IMR-90 (cell line): ENCODE results near the gene CTRL. TPM values are rescaled to one million over a fixed set of nuclear protein-coding genes. Genes with fewer than 3 reads are reported as not detected.
A peak's percentile ranks its signal among the peaks of the same experiment; 100 is the strongest.

ENCODE experiments used
- ATAC-seq: fragments of 200-7000 bp; cut with Tn5 transposase; 2 replicates; pipeline ENCODE4 v1.9.1; 2020; ENCODE audit warnings: low read depth, mild to moderate bottlenecking, moderate library complexity
- BruUV-seq: library from RNA; stranded (reverse); fragments of 400-500 nt; replicated peaks from 2 replicates; lab custom pipeline; 2021; lab: Mats Ljungman, UMichigan
- CTCF ChIA-PET: fragments of 300-600 bp; formaldehyde crosslinking; extraction: SDS; loops from one replicate; lab custom pipeline; 2021; ENCODE audit warnings: antibody characterized with exemption; lab: Yijun Ruan, JAX
- POLR2A ChIA-PET: fragments of 300-600 bp; sonication (Branson Sonifier 250); formaldehyde crosslinking; loops from one replicate; lab custom pipeline; 2022; ENCODE audit warnings: antibody characterized with exemption; ENCODE audit not compliant: unreplicated experiment; lab: Charles Lee
- DNase-seq: peaks from one replicate; pipeline ENCODE4 v3.0.0; 2013
- H2AFZ ChIP-seq: replicated peaks from 2 replicates; pipeline ENCODE3; 2013; ENCODE audit warnings: low read length, mild to moderate bottlenecking; ENCODE audit not compliant: poor library complexity
- H2AK5ac ChIP-seq: 2 replicates; pipeline ENCODE4 v1.6.1; 2013; ENCODE audit warnings: low read depth, low read length, inconsistent platforms
- H2AK9ac ChIP-seq: replicated peaks from 2 replicates; pipeline ENCODE3; 2013; ENCODE audit warnings: mild to moderate bottlenecking, low read depth, low read length, moderate library complexity; ENCODE audit not compliant: poor library complexity
- H2BK120ac ChIP-seq: 2 replicates; pipeline ENCODE4 v1.6.1; 2013; ENCODE audit warnings: low read depth, low read length, inconsistent platforms
- H2BK15ac ChIP-seq: 3 replicates; pipeline ENCODE4 v1.6.1; 2013; ENCODE audit warnings: low read depth, low read length, inconsistent platforms
- H2BK20ac ChIP-seq: 2 replicates; pipeline ENCODE4 v1.6.1; 2013; ENCODE audit warnings: low read depth, mild to moderate bottlenecking, inconsistent platforms, low read length, moderate library complexity
- H2BK5ac ChIP-seq: 2 replicates; pipeline ENCODE4 v1.6.1; 2013; ENCODE audit warnings: mild to moderate bottlenecking, low read depth, low read length, inconsistent platforms; ENCODE audit not compliant: poor library complexity, severe bottlenecking
- H3K14ac ChIP-seq: replicated peaks from 2 replicates; pipeline ENCODE4 v1.6.1; 2013; ENCODE audit warnings: low read depth, low read length, inconsistent platforms
- H3K18ac ChIP-seq: 2 replicates; pipeline ENCODE4 v1.6.1; 2013; ENCODE audit warnings: low read depth, low read length, control low read depth
- H3K23ac ChIP-seq: 2 replicates; pipeline ENCODE4 v1.6.1; 2013; ENCODE audit warnings: low read depth, low read length, inconsistent platforms
- H3K27ac ChIP-seq: 2 replicates; pipeline ENCODE4 v1.5.1; 2013; ENCODE audit warnings: mild to moderate bottlenecking, control low read depth, low read length; ENCODE audit not compliant: insufficient read depth
- H3K27me3 ChIP-seq: 2 replicates; pipeline ENCODE4 v1.6.1; 2013; ENCODE audit warnings: low read length; ENCODE audit not compliant: control insufficient read depth, insufficient read depth
- H3K36me3 ChIP-seq: 2 replicates; pipeline ENCODE4 v1.6.1; 2013; ENCODE audit warnings: low read length, mixed read lengths; ENCODE audit not compliant: control insufficient read depth, insufficient read depth
- H3K4ac ChIP-seq: 2 replicates; pipeline ENCODE4 v1.6.1; 2013; ENCODE audit warnings: low read depth, low read length, inconsistent platforms
- H3K4me1 ChIP-seq: 2 replicates; pipeline ENCODE4 v1.6.1; 2013; ENCODE audit warnings: low read length, mixed read lengths; ENCODE audit not compliant: control insufficient read depth, insufficient read depth
- H3K4me2 ChIP-seq: 2 replicates; pipeline ENCODE4 v1.6.1; 2013; ENCODE audit warnings: low read depth, mild to moderate bottlenecking, control low read depth, low read length, moderate library complexity
- H3K4me3 ChIP-seq: 2 replicates; pipeline ENCODE4 v1.5.1; 2013; ENCODE audit warnings: low read depth, mild to moderate bottlenecking, control low read depth, low read length, moderate library complexity; ENCODE audit not compliant: insufficient read depth
- H3K56ac ChIP-seq: 2 replicates; pipeline ENCODE4 v1.6.1; 2013; ENCODE audit warnings: low read length, inconsistent platforms; ENCODE audit not compliant: insufficient read depth; ENCODE audit errors: extremely low read depth
- H3K79me1 ChIP-seq, 2 experiments: 2 replicates each; pipeline ENCODE4 v1.6.1; 2013; ENCODE audit warnings: low read length in 2 of 2, inconsistent platforms in 1 of 2, low read depth in 1 of 2
- H3K9ac ChIP-seq: 2 replicates; pipeline ENCODE4 v1.6.1; 2013; ENCODE audit warnings: low read depth, low read length, control low read depth
- H3K9me1 ChIP-seq: 2 replicates; pipeline ENCODE4 v1.6.1; 2013; ENCODE audit warnings: low read length, inconsistent platforms; ENCODE audit not compliant: insufficient read depth
- H3K9me3 ChIP-seq: 2 replicates; pipeline ENCODE4 v1.6.1; 2013; ENCODE audit warnings: low read length; ENCODE audit not compliant: control insufficient read depth, insufficient read depth
- H4K20me1 ChIP-seq: 2 replicates; pipeline ENCODE4 v1.6.1; 2013; ENCODE audit warnings: low read length, inconsistent platforms; ENCODE audit not compliant: insufficient read depth
- H4K5ac ChIP-seq: 2 replicates; pipeline ENCODE4 v1.6.1; 2013; ENCODE audit warnings: mild to moderate bottlenecking, low read depth, low read length, control low read depth
- H4K8ac ChIP-seq, 2 experiments: 2 replicates each; pipeline ENCODE4 v1.6.1; 2013; ENCODE audit warnings: low read depth in 2 of 2, low read length in 2 of 2, control low read depth in 1 of 2, inconsistent platforms in 1 of 2
- H4K91ac ChIP-seq: 2 replicates; pipeline ENCODE4 v1.6.1; 2013; ENCODE audit warnings: low read depth, low read length, inconsistent platforms; ENCODE audit not compliant: insufficient read depth
- MXI1 ChIP-seq: IDR thresholded peaks from 2 replicates; pipeline ENCODE4 v1.6.1; 2012; ENCODE audit warnings: low read depth, mild to moderate bottlenecking, low read length, moderate library complexity, borderline replicate concordance
- POLR2A ChIP-seq: IDR thresholded peaks from 2 replicates; pipeline ENCODE4 v1.6.1; 2012; ENCODE audit warnings: mild to moderate bottlenecking, low read depth, low read length
- RFX5 ChIP-seq: IDR thresholded peaks from 2 replicates; pipeline ENCODE4 v1.8.0; 2012; ENCODE audit warnings: low read depth, mild to moderate bottlenecking, low read length, moderate library complexity
- WGBS, 2 experiments: methylation state at CpG; one replicate each; pipeline versions ENCODE4 v1.1.5 to v1.1.7; 2013; ENCODE audit warnings: missing lambda C conversion rate in 2 of 2; ENCODE audit not compliant: insufficient read length in 1 of 2; ENCODE audit errors: extremely low coverage in 2 of 2; 5-methylcytosine and 5-hydroxymethylcytosine counted together
- dilution Hi-C: fragments of 300-500 bp; cut with HindIII; formaldehyde crosslinking; loops from one replicate; pipeline ENCODE4 v1.14.3; 2018; ENCODE audit warnings: low sequenced_read_pairs; ENCODE audit not compliant: unreplicated experiment
- in situ Hi-C: fragments of 300-500 bp; cut with MboI; formaldehyde crosslinking; loops from 3 replicates; pipeline ENCODE4 v1.14.3; 2019; ENCODE audit warnings: low sequenced_read_pairs, inconsistent platforms, mixed read lengths
- intact Hi-C: fragments of 100-400 bp; cut with micrococcal nuclease; formaldehyde crosslinking; loops from 2 replicates; pipeline ENCODE4 v1.10.0; 2022
- polyA plus RNA-seq, 3 experiments: library from polyadenylated mRNA; depleted of rRNA; stranded (reverse); fragments of >200 nt; gene quantifications; 2 replicates each; pipeline ENCODE4 v1.2.3, GENCODE V29; 2012; ENCODE audit warnings: low replicate concordance in 1 of 3
- total RNA-seq: library from RNA; depleted of rRNA; stranded (reverse); fragments of >200 nt; gene quantifications from 2 replicates; pipeline ENCODE4 v1.2.3, GENCODE V29; 2012

Gene CTRL
- total and polyA plus RNA-seq, 2 of the 4 experiments (the other 2 are of a cell fraction) = 0.18 to 1.1 TPM

DNA sequence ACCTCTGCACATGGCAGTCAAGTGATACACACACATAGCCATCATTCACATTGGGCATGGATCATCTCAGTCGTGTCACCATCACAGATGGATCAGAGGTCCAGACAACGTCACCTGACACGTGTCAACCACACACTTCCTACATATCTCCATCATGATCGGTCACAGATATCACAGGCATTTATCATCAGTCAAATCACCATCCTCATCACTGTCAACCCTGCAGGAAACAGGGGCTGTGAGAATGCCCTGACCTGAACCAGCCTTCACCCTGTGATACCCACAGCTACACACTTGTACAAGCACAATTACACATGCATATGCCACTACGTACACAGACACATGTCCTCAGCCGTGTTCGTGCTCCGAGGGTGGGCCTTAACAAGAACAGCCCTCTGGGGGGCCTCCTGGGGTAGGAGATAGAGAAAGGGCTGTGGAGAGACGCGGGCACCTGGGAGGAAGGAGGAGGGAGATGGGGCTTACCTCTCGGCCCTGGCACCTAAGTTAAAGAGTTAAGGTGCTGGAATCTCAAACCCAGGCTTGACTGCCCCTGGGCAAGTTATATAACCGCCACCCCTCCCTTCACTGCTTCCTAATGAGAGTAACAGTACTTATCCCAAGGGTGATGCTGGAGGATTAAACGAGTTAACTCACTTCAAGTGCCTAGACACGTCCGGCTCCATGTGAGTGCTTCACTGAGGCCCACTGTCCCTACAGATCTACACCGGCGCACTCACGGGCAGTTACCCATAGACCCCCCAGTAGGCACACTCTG is 35.7 kb upstream of the CTRL start:
- Histone ChIP-seq H4K20me1 (peaks cover 53% of the 10 kb centered on the region), H4K8ac (peak overlapping the region; percentile 78 to 96), H3K27ac (peak overlapping the region; percentile 99), H3K4me2 (peak overlapping the region; percentile 93), H3K18ac (peak overlapping the region; percentile 96), H3K36me3 (peaks cover 22% of the 10 kb centered on the region), H2BK120ac (peak overlapping the region; percentile 81; the same call in 1 of the 2 replicates), H2AK5ac (peak overlapping the region; percentile 99), H3K4me3 (peak overlapping the region; percentile 100), H3K9ac (peak overlapping the region; percentile 100), H3K79me1 (peaks cover 19 to 59% of the 10 kb centered on the region in 2 experiments), H3K14ac (peak overlapping the region; percentile 95), H3K27me3 (no peaks in the 10 kb centered on the region), H2BK20ac (no peak overlapping the region; the same call in 1 of the 2 replicates), H2BK15ac (0 out of 3 replicates have a peak overlapping the region, but pooled peaks have one; percentile 50), H3K56ac (peak overlapping the region; percentile 85), H3K4ac (peak overlapping the region; percentile 99), H3K23ac (peak overlapping the region; percentile 98), H2AK9ac (peak overlapping the region; percentile 100), H2AFZ (peak overlapping the region; percentile 90), H4K91ac (peak overlapping the region; percentile 95), H3K4me1 (peaks cover 34% of the 10 kb centered on the region), H3K9me1 (peaks cover 37% of the 10 kb centered on the region), H4K5ac (peak overlapping the region; percentile 98), H3K9me3 (no peaks in the 10 kb centered on the region), H2BK5ac (peak overlapping the region; percentile 92)
- ATAC-seq (peak; percentile 1; the same call in 1 of the 2 replicates), DNase-seq (no peak)
- intact Hi-C loops = loop anchor here (10.0 kb wide), 1 partner anchor 257 kb away; no protein-coding TSS in a partner anchor
- WGBS, 2 experiments = 0% methylated on average over 2 of the region's 18 CpGs; no CpG with 5 or more reads in 1 of the 2 experiments
- BruUV-seq = TSS peak; percentile 32
- dilution Hi-C loops = no loop called here
- no peak for TF ChIP-seq RFX5
- TF ChIP-seq POLR2A = peak; percentile 59
- TF ChIP-seq MXI1 = peak; percentile 36; the same call in 1 of the 2 replicates
- in situ Hi-C loops = no loop called here
- POLR2A ChIA-PET = no interaction called here
- CTCF ChIA-PET = interaction anchor here (1.4 kb wide), 1 partner anchor 23 kb away, joined by 3 read pairs; no protein-coding TSS in a partner anchor
